Bone marrow (tissue), 2 donors: ENCODE data around the gene DDX41.
"Not testable (repeated sequence)": the region's sequence is repeated elsewhere in the genome, so short reads cannot be mapped to it uniquely, and the experiment has no call there.

ENCODE experiments used
- DNase-seq, 2 donors: peaks; one replicate each; lab custom pipeline; 2025; lab: John Stamatoyannopoulos, UW

DDX41 gene

DNA sequence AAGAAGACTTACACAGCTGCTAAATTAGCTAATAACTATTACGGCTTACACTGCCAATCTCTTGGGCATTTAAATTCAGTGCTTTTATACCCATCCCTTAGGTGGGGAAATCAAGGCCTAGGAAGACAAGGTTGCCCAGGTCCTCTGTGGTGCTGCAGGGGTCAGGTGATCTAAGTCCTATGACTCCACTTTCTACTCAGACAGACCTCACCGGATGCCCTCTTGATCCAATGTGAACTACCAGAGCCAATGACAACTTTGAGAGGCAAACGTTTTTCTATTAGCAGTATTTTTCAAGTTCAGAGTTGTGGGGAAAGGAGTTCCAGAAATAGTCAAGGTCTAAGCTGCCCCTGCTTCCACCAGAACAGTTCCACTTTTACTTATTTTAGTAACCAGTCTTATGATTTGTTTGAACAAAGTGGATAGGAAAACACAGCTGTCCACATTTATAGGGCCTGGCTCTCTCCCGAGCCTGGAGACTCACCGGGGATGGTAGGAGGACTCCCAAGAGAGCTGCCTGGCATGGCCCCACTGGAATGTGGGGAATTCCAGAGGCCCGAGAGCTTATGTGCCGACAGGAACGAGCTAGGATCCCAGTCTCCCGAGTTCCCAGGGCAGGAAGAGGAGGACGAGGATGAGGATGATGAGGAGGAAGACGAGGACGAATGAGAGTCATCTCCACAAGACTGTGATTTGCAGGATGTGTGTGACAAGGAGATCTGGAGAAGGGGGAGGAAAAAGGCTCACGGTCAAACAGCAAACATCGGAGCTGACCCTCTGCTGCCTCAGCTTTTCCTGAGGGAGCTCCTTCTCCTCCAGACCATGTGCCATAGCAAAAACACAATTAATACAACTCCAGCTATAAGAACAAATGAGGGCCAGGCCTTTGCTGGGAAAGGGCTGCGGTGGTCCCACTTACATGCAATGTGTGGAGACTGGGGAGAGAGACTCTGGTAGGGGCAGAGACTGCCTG, 20.9 kb upstream of the DDX41 start:
- DNase-seq: no peak

DNA sequence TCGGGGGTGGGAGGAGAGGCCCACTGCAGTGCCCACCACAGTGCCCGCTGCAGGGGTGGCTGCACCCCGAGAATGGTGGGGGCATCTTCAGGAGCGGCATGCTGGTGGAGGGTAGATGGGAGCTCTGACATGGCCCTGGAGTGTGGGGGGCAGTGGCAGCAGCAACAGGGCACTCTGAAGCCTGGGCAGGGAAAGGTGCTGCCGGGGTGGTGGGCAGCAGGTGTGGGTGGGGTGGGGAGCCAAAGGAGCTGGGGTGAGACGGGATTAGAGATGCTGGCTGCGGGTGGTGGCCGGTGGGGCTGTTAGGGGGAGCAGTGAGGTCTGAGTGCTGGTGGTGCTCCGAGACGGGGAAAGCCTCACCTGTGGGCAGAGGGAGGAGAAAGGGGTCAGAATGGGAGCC, 19.6 kb upstream of the DDX41 start:
- no peak for DNase-seq

DNA sequence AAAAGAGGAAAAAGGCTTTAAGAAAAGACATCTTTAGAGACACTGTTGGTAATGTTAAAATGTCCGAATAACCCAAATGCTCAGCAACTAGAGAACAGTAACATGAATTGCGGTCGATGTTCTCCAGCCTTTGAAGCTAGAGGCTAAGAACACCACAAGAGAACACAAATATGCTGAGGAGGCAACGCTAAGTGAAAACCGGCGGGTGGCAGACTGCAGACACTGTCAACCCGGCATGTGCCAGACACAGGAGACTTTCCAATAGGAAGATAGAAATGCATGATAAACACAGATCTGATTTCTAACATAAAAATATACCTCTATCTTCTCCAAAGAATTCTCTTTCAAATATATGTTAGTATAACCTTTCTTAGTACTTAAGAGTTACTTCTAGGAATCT, 18.4 kb upstream of the DDX41 start:
- no peak for DNase-seq

DNA sequence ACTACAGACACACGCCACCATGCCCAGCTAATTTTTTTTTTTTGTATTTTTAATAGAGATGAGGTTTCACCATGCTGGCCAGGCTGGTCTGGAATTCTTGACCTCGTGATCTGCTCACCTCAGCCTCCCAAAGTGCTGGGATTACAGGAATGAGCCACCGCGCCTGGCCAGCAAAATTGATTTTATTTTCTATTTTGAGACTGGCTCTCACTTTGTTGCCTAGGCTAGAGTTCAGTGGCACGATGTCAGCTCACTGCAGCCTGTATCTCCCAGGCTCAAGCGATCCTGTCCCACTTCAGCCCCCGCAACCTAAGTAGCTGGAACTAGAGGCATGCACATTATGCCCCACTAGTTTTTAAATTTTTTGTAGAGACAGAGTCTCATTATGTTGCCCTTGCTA, 17.7 kb upstream of the DDX41 start:
- not testable (repeated sequence) for DNase-seq

DNA sequence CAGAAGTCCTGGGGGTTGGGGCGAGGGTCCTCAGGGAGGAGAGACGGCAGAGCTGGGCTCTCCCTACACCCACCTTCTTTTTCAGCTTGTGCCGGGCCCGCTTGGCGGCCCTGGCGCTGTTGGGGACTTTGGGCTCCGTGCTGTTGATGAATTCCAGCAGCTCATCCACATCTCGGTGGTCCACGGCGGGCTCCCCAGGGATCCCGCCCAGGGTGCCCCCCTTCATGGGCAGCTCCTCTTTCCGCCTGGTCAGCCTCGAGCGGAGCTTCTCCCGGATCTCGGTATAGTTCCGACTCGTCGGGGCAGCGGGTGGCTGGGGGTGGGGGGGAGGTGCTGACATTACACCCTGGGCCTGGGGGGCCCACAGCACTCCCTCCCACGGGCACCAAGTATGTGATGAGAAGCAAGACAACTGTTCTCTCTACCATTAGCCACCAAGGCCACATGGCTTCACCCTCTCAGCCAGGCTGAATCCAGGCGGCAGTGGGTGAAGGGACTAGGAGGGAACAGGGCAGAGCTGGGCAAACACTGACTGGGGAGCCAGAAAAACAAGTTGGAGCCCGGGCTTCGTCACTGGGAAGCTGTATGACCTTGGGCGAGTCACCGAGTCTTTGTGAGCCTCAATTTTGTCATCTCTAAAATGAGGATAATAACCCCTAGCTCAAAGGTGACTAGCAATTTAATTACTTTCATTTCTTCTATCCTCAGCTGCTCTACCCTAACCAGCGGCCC, 14.6 kb upstream of the DDX41 start:
- no peak for DNase-seq

DNA sequence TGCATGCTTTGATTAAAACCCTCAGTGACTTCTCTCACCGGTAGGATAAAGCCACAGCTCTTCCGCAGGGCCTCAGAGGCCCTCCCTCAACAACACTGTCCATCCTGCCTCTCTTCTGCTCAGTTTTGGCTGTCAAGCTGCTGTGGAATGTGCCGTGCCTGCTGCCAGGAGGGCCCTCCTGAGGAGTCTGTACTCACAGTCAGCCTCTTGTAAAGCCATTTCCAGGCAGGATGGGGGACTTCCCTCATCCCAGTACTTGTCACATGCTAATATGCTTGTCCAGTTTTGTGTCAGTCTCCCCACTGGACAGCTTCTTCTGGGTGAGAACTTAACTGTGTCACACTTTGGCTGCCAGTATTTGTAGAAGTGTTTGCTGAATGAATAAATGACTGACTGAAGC, 13.9 kb upstream of the DDX41 start:
- no peak for DNase-seq

DNA sequence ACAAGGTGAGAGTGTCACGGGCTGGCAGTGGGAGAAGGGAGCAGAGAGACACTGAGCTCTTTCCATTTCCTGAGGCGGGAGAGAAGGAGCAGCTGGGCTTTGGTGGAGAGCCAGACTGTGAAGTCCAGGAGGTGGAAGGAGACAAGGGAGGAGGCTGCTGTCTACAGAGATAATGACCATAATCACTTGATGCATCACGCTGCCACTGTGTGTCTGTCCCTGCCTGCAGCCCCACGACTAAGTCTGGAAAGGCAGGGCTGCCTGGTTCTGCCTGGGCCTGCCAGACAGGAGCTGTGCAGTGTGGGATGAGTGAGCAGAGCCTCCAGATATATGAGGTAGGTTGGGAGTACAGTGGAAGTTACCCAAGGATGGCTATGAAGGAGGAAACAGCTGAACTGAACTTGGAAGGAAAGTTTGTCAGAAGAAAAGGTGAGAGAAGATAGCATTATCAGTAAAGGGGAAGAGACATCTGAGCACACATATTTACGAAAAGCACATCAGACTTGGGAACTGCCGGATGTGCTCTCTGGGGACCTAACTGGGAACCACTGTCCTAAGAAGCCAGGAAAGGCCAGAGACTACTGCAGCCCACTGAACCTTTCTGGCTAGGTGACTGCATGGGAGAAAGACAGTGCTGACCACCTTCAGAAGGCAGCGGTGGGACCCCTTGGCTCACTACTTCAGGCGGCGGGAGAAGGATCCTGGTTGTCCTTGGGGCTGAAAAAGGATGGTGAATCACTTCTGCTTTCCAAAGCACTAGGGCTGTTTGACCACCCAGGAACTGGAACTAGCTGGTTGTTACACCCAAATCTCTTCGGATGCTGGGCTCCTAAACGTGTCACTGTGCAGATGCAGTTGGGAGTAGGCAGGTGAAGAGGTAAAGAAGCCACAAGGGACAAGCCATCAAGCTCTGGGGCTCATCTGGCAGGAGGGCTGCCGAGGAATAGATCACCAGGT, 12.8 kb upstream of the DDX41 start:
- DNase-seq: no peak

DNA sequence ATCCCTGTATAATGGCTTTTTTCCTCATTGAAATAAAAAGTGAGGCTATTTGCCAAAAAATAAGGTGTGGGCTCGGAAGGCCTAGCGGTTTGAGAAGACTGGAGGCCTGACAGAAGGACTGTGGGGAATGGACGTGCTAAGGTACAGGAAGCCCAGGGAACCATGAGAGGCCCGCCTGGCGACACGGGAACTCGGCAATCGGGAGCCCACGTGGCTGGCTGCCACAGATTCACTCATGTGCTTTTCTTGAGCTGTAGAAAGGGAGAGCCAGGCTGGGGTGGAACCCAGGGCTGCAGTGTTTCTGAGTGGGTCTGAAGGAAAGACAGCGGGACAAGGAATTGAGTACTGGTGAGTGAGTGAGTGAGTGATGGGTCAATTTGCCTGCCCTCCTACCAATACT, 11.9 kb upstream of the DDX41 start:
- no peak for DNase-seq

DNA sequence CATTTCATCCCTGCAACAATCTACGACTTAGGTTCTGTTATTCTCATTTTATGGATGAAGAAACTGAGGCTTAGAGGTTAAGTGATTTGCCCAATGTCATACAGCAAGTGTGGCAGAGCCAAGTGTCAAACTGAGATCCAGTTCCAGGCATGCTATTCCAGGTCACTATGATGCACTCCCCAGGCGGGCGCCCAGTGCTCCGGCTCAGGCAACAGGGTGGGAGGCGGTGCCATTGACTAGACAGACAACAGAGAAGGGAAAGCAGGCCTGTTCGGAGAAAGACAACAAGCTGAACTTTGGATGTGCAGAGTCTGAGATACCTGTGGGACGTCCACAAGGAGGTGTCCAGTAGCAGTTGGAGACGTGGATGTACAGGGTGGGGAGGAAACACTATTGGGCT, 10.8 kb upstream of the DDX41 start:
- DNase-seq: no peak

DNA sequence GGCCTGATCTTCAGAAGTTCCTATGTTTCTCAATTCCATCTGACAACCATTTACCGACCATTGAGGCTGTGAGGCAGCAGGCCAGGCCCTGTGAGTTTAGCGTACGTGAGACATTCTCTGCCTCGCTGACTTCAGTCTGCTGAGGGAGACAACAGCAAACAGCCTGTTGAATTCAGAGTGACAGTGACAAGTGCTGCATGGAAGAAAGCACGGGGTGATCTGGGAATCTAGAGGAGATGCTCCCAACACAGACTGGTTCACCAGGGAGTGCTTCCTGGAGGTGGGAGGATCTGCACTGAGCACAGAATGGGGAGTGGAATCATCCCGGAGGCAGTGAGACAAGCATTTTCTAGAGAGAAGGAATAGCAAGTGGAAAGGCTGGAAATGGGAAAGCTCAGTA, 10.0 kb upstream of the DDX41 start:
- no peak for DNase-seq

DNA sequence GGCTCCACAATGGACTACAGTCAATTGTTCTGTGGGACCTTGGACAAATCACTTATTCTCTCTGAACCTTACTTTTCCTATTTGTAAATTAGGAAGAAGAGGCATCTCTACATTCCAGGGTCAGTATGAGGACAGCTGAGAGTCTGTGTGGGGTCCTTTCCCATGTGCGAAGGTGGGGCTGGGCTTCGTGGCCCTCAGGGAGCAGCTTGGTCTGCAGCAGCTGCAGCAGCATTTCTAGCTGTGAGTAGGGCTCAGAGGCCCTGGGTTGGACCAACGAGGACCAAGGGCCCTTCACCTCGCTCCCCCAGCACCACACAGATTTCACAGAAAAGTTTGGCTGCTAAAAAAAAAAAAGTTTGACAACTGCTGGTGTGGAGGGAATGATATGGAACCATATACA, 9.4 kb upstream of the DDX41 start:
- DNase-seq: no peak

DNA sequence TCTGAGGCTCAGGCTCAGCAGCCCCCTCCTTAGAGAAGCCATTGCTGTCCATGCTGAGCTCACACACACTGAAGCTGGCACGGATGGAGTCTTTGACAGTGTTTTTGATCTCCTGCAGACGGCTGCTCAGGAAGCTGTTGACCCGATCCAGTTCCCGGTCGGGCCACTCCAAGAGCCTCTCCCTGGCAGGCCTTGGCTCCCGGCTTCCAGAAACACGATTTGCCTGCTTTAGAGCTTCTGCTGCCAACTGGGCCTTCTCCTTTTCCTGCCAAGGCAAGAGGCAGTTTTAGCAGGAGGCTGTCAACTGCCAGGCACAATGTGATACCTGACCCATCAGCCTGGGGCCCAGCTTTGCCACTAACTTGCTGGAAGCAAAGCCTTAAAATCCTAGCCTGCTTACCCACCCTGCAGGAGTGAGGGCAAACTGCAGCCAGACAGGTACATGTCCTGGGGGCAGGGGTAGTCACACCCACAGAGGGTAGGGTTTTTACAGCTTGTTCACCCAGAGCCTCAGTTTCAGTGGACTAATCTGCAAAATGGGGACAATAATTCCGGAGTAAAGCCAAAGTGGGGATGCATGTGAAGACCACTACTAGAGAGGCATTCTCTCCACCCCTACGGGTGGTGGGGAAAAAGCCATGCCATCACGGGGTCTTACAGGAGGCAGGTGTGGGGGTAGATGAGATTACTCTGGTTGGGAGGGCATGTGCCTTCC, 8.3 kb upstream of the DDX41 start:
- no peak for DNase-seq

DNA sequence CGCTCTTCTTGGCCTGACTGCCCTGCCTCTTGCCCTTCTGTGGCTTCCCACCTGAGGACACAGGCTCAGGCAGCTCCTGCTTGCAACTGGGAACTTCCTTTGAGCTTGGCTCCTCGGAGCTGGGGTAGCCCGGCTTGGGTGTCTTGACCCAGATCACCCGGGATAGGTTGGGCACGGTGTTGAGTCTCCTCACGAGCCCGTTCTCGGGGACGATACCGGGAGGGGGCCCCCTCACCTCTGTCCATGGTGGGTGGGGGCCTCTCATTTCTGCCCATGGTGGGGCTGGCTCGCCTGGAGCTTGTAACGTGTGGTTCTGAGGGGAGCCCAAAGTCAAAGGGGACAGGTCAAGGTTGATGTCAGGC, 7.8 kb upstream of the DDX41 start:
- no peak for DNase-seq

DNA sequence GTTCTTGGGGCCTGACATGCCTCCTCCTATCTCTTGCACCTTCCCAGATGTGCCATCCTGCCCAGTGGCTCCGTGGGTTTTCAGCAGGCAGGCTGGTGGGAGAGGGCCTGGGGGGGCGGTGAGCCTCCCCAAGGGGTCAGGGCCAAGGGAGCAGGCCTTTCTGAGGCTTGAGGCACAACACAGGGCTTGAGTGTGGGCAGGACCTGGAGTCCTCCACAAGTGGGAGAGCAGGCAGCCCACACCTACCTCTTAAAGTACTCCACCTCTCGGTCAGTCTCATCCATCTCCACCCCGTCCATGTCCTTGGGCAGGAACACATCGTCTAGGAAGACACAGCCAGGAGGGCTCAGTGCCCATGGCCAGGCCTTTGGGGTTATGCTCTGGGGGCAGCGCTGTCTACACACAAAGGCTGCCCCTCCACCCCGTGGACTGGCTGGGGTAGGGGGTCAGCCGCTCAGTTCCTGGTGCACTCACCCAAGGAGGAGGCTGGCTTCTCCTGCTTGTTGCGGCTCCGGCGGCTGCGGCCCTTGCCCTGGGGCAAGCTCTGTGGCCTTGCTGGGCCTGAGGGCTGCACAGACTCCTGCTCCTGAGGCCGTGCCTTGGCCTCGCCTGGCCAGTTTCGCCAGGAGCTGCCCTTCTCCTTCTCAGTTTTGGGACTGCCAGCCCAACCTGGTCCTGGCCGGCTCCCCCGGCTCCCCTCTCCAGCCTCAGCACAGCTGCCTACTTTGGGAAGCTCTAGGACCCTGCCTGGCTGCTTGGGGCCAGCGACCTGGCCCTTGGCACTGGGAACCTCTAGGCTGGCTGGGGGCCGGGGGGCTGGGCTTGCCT, 7.2 kb upstream of the DDX41 start:
- no peak for DNase-seq

DNA sequence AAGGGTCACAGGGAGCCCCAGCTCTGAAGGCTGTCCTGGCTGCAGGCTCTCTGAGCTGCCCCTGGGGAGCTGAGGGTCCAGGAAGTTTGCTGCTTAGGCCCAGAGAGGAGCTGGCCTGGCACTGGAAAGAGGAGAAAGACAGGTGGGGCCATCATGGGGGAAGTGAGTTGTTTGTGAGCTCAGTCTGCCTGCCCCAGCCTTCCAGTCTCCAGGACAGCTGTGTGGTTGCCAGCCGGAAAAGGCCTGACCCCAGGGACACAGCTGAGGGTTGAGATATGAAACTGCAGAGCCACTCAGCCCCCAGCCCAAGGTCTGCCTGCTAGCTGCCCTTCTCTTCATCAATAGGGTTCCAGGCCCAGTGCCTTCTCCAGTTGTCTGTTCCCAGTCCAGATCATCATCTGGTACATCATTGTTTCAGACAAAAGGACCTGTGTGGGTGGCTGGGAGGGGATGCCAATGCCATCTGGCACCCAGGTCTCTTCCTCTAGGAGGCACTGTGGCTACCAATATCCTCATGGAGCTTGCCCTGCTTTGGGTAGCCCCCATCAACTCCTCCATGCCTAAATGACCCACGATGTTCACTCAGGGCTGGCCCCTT, 4.3 kb upstream of the DDX41 start:
- DNase-seq: no peak

DNA sequence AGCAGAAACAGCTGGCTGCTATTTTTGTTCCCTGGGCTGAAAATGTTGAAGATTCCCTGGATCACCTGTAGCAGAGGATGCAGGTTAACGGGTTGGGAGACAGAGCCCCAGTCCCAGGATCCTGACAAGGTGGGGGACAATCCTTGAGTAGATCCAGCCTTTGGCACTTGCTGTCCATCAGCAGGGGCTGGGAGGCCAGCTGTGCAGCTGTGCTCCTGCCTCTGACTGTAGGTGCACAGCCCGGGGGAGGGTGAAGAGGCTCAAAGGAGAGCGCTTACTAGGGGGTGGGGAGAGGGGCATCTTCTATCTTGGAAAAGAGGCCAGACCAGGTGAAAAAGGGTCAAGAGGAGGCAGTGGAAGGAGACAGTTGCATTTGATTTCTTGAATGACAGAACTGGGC, 3.5 kb upstream of the DDX41 start:
- DNase-seq: no peak

DNA sequence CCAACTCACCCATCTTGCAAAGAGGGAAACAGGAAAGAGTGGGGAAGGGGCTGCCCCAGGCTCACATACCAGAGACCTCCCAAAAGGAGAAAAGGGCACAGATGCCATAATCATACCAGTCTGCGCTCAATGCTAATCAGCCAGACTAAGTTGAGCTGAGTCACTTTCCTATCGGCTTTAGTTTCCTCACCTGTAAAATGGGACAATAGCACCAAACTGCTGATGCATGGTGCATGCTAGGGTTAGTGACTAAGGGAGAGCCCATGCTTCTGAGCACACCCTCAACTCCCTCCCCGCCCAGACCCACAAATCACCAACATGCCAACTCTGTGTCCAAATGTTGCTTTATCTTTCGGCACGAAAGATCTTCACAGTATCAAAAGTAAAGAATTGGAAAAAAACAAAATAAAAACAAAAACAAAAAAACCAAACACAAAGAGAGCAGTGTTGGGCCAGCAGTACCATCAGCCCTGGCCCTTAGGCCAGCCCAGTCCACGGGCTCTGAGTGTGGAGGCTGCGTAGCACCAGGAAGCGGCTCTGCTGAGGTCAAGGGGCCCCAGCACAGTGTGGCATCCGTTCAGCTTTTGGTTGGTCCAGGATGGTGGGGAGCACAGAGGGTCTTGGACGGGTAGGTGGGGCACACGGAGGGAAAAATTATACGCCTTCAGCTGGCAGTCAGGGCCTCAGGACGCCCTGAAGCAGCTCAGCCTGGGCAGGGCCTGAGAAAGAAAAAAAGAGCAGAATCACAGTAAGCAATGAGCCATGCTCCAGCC, 2.9 kb upstream of the DDX41 start:
- no peak for DNase-seq

DNA sequence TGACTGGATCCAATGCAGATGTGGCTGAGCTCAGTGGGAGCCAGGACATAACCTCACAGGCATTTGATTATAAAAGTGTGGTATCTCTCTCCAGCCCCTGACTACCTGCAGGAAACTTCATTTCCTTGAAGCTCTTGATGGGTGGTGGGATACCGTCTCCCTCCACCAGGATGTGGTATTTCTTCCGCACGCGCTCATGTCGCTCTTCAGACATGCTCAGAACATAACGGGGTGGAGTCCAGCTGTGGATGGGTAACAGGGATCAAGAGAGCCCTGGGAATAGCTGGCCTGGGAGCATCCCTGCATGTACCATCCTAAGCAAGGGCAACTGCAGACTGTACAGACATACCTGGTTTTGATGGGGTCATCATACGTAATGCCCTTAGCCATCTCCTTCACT, 1.2 kb downstream of the DDX41 start:
- DNase-seq: no peak

DNA sequence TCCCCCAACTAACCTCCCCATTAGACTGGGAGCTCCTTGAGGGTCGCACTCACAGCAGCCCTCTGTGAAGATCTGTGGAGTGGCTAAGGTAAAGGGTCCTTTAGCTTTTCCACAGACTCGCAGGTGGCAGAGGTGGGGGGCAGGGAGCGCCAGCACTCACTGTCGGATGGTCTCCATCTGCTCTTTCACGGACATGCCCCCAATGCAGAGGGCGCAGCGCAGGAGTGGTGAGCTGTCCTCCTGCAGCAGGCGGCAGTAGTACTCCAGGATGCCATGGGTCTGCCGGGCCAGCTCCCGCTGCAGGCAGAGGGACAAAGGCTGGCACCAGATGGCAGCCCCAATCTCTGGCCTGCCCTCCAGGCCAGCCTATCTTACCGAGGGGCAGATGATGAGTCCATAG, 2.2 kb downstream of the DDX41 start:
- DNase-seq: no peak

DNA sequence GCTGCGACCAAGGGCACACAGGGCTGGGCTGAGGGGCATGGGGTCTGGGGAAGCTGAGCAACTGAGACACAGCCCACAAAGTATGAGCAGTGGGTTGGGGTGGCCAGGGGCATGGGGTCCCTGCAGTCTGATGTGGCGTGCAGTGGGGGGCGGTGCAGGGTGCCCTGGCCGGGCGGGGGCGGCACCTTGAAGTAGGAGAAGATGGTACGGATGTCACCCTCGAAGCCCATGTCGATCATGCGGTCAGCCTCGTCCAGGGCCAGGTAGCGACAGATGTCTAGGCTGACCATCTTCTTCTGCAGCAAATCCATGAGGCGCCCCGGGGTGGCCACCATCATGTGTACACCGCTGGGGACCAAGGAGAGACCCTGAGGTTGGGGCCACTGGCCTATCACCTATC, 3.3 kb downstream of the DDX41 start:
- DNase-seq: no peak
